HepG2 (cell line): ENCODE measurements around the gene GPR55. TPM values are rescaled to one million over a fixed set of nuclear protein-coding genes. Genes with fewer than 3 reads are reported as not detected.

ENCODE experiments used
- ATAC-seq: fragments of 200-7000 bp; cut with Tn5 transposase; 3 replicates; pipeline ENCODE4 v1.9.1; 2020; ENCODE audit warnings: mild to moderate bottlenecking, moderate library complexity
- BruUV-seq: library from RNA; stranded (reverse); fragments of 400-500 nt; replicated peaks from 2 replicates; lab custom pipeline; 2021; lab: Mats Ljungman, UMichigan
- CTCF ChIA-PET: fragments of 300-600 bp; formaldehyde crosslinking; extraction: SDS; loops from one replicate; lab custom pipeline; 2021; ENCODE audit warnings: low total read pairs, inconsistent platforms, low intra/inter-chr PET ratio; lab: Yijun Ruan, JAX
- POLR2A ChIA-PET: fragments of 350-600 bp; sonication (Branson Sonifier 250); formaldehyde crosslinking; loops from one replicate; lab custom pipeline; 2020; ENCODE audit warnings: antibody characterized with exemption, inconsistent platforms; lab: Yijun Ruan, JAX
- DNase-seq: peaks from one replicate; pipeline ENCODE4 v3.0.0-alpha.2; 2015; ENCODE audit warnings: low spot score
- FAIRE-seq: peaks from 3 replicates; lab custom pipeline; 2011; peaks lifted over from hg19 to GRCh38; lab: Jason Lieb, UNC
- H2AFZ ChIP-seq: one replicate; pipeline ENCODE4 v1.6.1; 2011; ENCODE audit warnings: low read length, inconsistent platforms
- H3K27ac ChIP-seq: fragments of 300-600 bp; 3 replicates; pipeline ENCODE4 v1.8.0; 2011; ENCODE audit warnings: mixed run types, mild to moderate bottlenecking, mixed read lengths, low read length, inconsistent platforms; ENCODE audit not compliant: insufficient read depth; ENCODE audit errors: extremely low read length
- H3K27me3 ChIP-seq, 2 experiments: fragments of 200-600 bp in 1 of 2; 2 replicates in 1 of 2; 3 replicates in 1 of 2; pipeline versions ENCODE4 v1.6.0 to v1.8.0; 2011; ENCODE audit warnings: low read length in 2 of 2, mild to moderate bottlenecking in 2 of 2, moderate library complexity in 2 of 2, inconsistent platforms in 1 of 2; ENCODE audit not compliant: insufficient read depth in 2 of 2, control insufficient read depth in 1 of 2
- H3K36me3 ChIP-seq, 2 experiments: fragments of 200-600 bp in 1 of 2; replicated peaks in 1 of 2; 2 replicates in 1 of 2; 3 replicates in 1 of 2; pipeline versions ENCODE4 v1.5.1 to v1.8.0; 2011; ENCODE audit warnings: low read length in 2 of 2, inconsistent platforms in 1 of 2; ENCODE audit not compliant: insufficient read depth in 2 of 2, control insufficient read depth in 1 of 2
- H3K4me1 ChIP-seq: 2 replicates; pipeline ENCODE4 v1.5.1; 2012; ENCODE audit warnings: low read length, inconsistent platforms; ENCODE audit not compliant: insufficient read depth
- H3K4me2 ChIP-seq: 2 replicates; pipeline ENCODE4 v1.6.0; 2011; ENCODE audit warnings: low read depth, low read length, inconsistent platforms
- H3K4me3 ChIP-seq, 3 experiments: fragments of 200-600 bp in 1 of 3; sonication (generic), shearing (Covaris generic) in 1 of 3; replicated peaks in 1 of 3; 2 replicates each; pipeline ENCODE4 v1.5.1; 2011 to 2016; ENCODE audit warnings: low read length in 3 of 3, inconsistent platforms in 2 of 3, low read depth in 2 of 3, mild to moderate bottlenecking in 2 of 3, control low read depth in 1 of 3, mixed read lengths in 1 of 3; ENCODE audit not compliant: insufficient read depth in 1 of 3
- H3K79me2 ChIP-seq: one replicate; pipeline ENCODE4 v1.6.1; 2011; ENCODE audit warnings: low read length, inconsistent platforms; ENCODE audit not compliant: insufficient read depth
- H3K9ac ChIP-seq: 2 replicates; pipeline ENCODE4 v1.6.0; 2011; ENCODE audit warnings: mild to moderate bottlenecking, low read depth, low read length, inconsistent platforms; ENCODE audit not compliant: insufficient read depth
- H3K9me3 ChIP-seq: 2 replicates; pipeline ENCODE4 v1.5.1; 2012; ENCODE audit warnings: mild to moderate bottlenecking, low read length
- H4K20me1 ChIP-seq: 2 replicates; pipeline ENCODE4 v1.6.0; 2011; ENCODE audit warnings: inconsistent platforms, mild to moderate bottlenecking, low read length, moderate library complexity; ENCODE audit not compliant: insufficient read depth
- IKZF5 ChIP-seq: IDR thresholded peaks from 2 replicates; pipeline ENCODE4 v1.6.1; 2018; ENCODE audit warnings: missing genetic modification reagents, mild to moderate bottlenecking, missing compliant biosample characterization
- MXD1 ChIP-seq: sonication (generic); formaldehyde crosslinking; IDR thresholded peaks from 2 replicates; pipeline ENCODE4 v1.4.0; 2020; ENCODE audit warnings: mild to moderate bottlenecking, missing genetic modification reagents
- PLRG1 ChIP-seq: fragments of 450-650 bp; conservative IDR thresholded peaks from 2 replicates; pipeline ENCODE4 v1.6.1; 2016
- SMC3 ChIP-seq: IDR thresholded peaks from 2 replicates; pipeline ENCODE4 v1.6.1; 2011; ENCODE audit warnings: low read length, improper control_type of control experiment
- SUZ12 ChIP-seq: fragments of 150-350 bp; IDR thresholded peaks from 2 replicates; pipeline ENCODE4 v1.6.1; 2014; ENCODE audit warnings: low read depth, low read length
- ZMYM3 ChIP-seq: sonication (generic); formaldehyde crosslinking; IDR thresholded peaks from 2 replicates; pipeline ENCODE4 v1.5.1; 2020; ENCODE audit warnings: mild to moderate bottlenecking, missing genetic modification reagents
- ZNF629 ChIP-seq: sonication (generic); formaldehyde crosslinking; conservative IDR thresholded peaks from 2 replicates; pipeline ENCODE4 v1.5.0; 2020; ENCODE audit warnings: missing genetic modification reagents
- WGBS: methylation state at CpG from one replicate; pipeline ENCODE4 v1.1.6; 2017; ENCODE audit warnings: low lambda C conversion rate; 5-methylcytosine and 5-hydroxymethylcytosine counted together
- in situ Hi-C: cut with HindIII; loops from 2 replicates; pipeline ENCODE4 v1.10.0; 2017; ENCODE audit warnings: low pct_unique_long_range_greater_than_20kb; ENCODE audit not compliant: extremely low pct_ligation_motif_present
- intact Hi-C: fragments of 100-400 bp; cut with micrococcal nuclease; formaldehyde crosslinking; loops from one replicate; pipeline ENCODE4 v1.10.0; 2022; ENCODE audit not compliant: unreplicated experiment
- polyA plus RNA-seq, 8 experiments: library from polyadenylated mRNA; depleted of rRNA in 3 of 8; stranded (reverse) in 7 of 8; unstranded in 1 of 8; fragments of >200 nt; fragmentation: Illumina TruSeq in 4 of 8; extraction: Trizol in 4 of 8; gene quantifications; 2 replicates each; pipeline versions ENCODE4 v1.2.1 to v1.2.3, GENCODE V29; 2011 to 2016; ENCODE audit warnings: low read depth in 4 of 8, missing spikeins in 1 of 8, mixed read lengths in 1 of 8; ENCODE audit not compliant: insufficient read depth in 1 of 8
- total RNA-seq, 5 experiments: library from RNA; depleted of rRNA; stranded (reverse); fragments of >200 nt; fragmentation: Illumina TruSeq; extraction: Trizol; gene quantifications; 2 replicates each; pipeline ENCODE4 v1.2.3, GENCODE V29; 2016; ENCODE audit warnings: low read depth in 1 of 5

The GPR55 gene
- total and polyA plus RNA-seq, 2 of the 13 experiments (the other 11 are each of a cell fraction or from before 2014, with no cell fraction given), result not detected

- no peak overlapping the region for H2AFZ ChIP-seq
- BruUV-seq, result no TSS peak
- TF ChIP-seq PLRG1 (no peak), MXD1 (CRISPR knock-in tag) (no peak), SMC3 (no peak)
- WGBS, result 36% methylated on average over 11 of the region's 11 CpGs
- H3K27me3 ChIP-seq, result peaks cover 3 to 40% of the 10 kb centered on the region in 2 experiments; a peak in 4 of 5 replicates
- no peaks in the 10 kb centered on the region for H3K4me1 ChIP-seq
- in situ Hi-C loops, result no loop called here
- H3K36me3 ChIP-seq, result no peaks in the 10 kb centered on the region
- DNase-seq (no peak), FAIRE-seq (no peak), ATAC-seq (no peak)
- intact Hi-C loops, result no loop called here
- ChIA-PET CTCF (no interaction called here), POLR2A (no interaction called here)
- H3K79me2 ChIP-seq, result no peaks in the 10 kb centered on the region
- no peak overlapping the region for H3K9ac ChIP-seq
- no peak overlapping the region for H3K4me3 ChIP-seq
- H3K27ac ChIP-seq, result no peak overlapping the region
- no peaks in the 10 kb centered on the region for H4K20me1 ChIP-seq
- H3K9me3 ChIP-seq, result no peaks in the 10 kb centered on the region
- H3K4me2 ChIP-seq, result no peak overlapping the region
Observed at GRCh38 chr2:230944123-230944653, 19.1 kb upstream of the GPR55 start.

DNA sequence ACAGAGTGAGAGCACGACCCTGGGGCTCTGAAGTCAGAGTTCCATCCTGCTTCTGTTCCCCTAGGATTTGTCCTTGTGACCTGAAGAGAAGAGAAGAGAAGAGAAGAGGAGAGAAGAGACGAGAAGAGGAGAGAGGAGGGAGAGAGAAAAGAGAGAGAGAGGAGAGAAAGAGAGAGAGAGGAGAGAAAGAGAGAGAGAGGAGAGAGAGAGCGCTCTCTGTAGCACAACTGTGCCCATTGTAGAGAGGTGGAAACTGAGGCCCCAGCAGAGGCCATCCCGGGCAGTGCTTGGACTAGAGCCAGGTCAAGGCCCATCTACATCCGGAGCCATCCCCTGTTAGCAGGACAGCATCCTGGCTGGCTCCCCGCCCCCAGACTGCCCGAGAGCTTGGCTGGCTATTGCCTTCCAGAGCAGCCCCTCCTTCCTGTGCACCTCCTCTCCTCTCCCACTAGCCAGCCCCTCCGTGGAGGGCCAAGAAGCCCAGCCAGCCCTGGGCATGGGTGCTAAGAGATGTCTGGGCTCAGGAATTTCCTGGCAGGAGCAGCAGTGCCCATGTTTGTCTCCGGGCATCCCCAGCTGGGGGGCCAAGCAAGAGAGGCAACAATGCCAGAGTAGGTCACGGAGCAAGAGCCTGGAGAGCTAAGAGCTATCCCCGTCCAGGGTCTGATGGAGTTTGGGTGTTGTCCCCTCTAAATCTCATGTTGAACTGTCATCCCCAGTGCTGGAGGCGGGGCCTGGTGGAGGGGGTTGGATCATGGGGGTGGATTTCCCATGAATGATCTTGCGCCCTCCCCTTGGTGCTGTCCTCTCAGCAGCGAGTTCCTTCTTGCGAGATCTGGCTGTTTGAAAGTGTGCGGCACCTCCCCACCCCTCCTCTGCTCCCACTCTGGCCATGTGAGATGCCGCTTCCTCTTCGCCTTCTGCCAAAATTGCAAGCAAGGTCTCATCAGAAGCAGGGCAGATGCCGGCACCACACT lies 18.2 kb upstream of the GPR55 start:
- no TSS peak for BruUV-seq
- H3K79me2 ChIP-seq, result no peaks in the 10 kb centered on the region
- FAIRE-seq (no peak), DNase-seq (no peak), ATAC-seq (no peak)
- no peak overlapping the region for H3K9ac ChIP-seq
- intact Hi-C loops (no loop called here), in situ Hi-C loops (no loop called here)
- no peaks in the 10 kb centered on the region for H3K36me3 ChIP-seq
- WGBS, result 40% methylated on average over 16 of the region's 19 CpGs
- peaks cover 3 to 50% of the 10 kb centered on the region in 2 experiments for H3K27me3 ChIP-seq
- ChIA-PET POLR2A (no interaction called here), CTCF (no interaction called here)
- no peaks in the 10 kb centered on the region for H3K9me3 ChIP-seq
- no peak overlapping the region for H3K4me2 ChIP-seq
- H4K20me1 ChIP-seq, result no peaks in the 10 kb centered on the region
- H3K4me1 ChIP-seq, result no peaks in the 10 kb centered on the region
- TF ChIP-seq ZMYM3 (CRISPR knock-in tag) (0 out of 2 replicates have a peak, but pooled peaks have one; percentile 17), ZNF629 (CRISPR knock-in tag) (peak; percentile 83), SUZ12 (no peak), IKZF5 (CRISPR knock-in tag) (no peak)
- no peak overlapping the region for H3K4me3 ChIP-seq
- H2AFZ ChIP-seq, result no peak overlapping the region
- H3K27ac ChIP-seq, result no peak overlapping the region
